Right lung (tissue), 10 donors: Measurements from ENCODE around the gene SLC2A13. TPM values are rescaled to one million over a fixed set of nuclear protein-coding genes. Genes with fewer than 3 reads are reported as not detected.
A peak's percentile ranks its signal among the peaks of the same experiment; 100 is the strongest.

Experiments used
- DNase-seq, 2 donors: peaks; one replicate each; pipeline ENCODE4 v3.0.0-alpha.2; 2013
- long read RNA-seq, 8 donors: transcript quantifications; one replicate each; lab custom pipeline, GENCODE V29; 2026
- polyA plus RNA-seq, 5 donors: library from polyadenylated mRNA; unstranded; fragments of 120-200 nt; gene quantifications; one replicate each; pipeline versions ENCODE4 v1.2.1 to v1.2.3, GENCODE V29; 2013; ENCODE audit warnings: inconsistent platforms in 1 of 5, low replicate concordance in 1 of 5; ENCODE audit not compliant: insufficient read length in 5 of 5, insufficient read depth in 1 of 5

SLC2A13 gene
- 1 to 10 TPM; 5.3 to 7.6 (median 6.6) TPM for polyA plus RNA-seq
- long read RNA-seq, donor 1, full-length matches to known transcripts, result 2 of 9 reads
- long read RNA-seq, donor 1, partial matches to known transcripts, result 7 of 9 reads
- long read RNA-seq, donor 1, other reads (novel, unspliced or antisense), result 0 of 9 reads
- long read RNA-seq, donor 2, full-length matches to known transcripts, result 1 of 1 reads
- long read RNA-seq, donor 2, partial matches to known transcripts, result 0 of 1 reads
- long read RNA-seq, donor 2, other reads (novel, unspliced or antisense), result 0 of 1 reads
- long read RNA-seq, donor 3, result 0 reads
- long read RNA-seq, donor 4, result 0 reads
- long read RNA-seq, donor 5, full-length matches to known transcripts, result 3 of 3 reads
- long read RNA-seq, donor 5, partial matches to known transcripts, result 0 of 3 reads
- long read RNA-seq, donor 5, other reads (novel, unspliced or antisense), result 0 of 3 reads
- long read RNA-seq, donor 6, result 0 reads
- long read RNA-seq, donor 7, result 0 reads
- long read RNA-seq, donor 8, full-length matches to known transcripts, result 1 of 1 reads
- long read RNA-seq, donor 8, partial matches to known transcripts, result 0 of 1 reads
- long read RNA-seq, donor 8, other reads (novel, unspliced or antisense), result 0 of 1 reads

GRCh38 chr12:40105515-40106201, at the start of gene SLC2A13:
Gene SLC2A13, minus strand, starts transcription at chr12:40106081. Its CDS starts 273 bp downstream, at chr12:40105808.
- DNase-seq, result peak; percentile 59 to 66

- DNase-seq, result no peak
These were observed 48.5 kb upstream of the SLC2A13 start for GRCh38 chr12:40154381-40154780.

DNA sequence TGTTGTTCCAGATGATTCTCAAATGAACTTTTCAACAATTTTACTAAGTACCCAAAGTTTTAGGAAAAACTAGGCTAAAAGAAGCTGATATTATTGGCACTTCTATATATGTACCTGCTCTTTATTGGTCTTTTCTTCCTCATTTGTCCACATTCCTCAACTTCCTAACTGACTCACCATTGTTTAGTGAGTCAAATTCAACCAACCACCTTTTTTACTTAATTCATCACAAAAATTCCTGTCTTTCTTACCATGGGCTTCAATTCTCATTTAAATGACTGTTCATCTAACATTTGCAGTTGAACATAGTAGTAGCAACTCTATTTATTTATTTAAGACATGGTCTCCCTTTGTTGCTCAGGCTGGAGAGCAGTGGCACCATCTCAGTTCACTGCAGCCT, 47.6 kb upstream of the SLC2A13 start:
- no peak for DNase-seq

DNA sequence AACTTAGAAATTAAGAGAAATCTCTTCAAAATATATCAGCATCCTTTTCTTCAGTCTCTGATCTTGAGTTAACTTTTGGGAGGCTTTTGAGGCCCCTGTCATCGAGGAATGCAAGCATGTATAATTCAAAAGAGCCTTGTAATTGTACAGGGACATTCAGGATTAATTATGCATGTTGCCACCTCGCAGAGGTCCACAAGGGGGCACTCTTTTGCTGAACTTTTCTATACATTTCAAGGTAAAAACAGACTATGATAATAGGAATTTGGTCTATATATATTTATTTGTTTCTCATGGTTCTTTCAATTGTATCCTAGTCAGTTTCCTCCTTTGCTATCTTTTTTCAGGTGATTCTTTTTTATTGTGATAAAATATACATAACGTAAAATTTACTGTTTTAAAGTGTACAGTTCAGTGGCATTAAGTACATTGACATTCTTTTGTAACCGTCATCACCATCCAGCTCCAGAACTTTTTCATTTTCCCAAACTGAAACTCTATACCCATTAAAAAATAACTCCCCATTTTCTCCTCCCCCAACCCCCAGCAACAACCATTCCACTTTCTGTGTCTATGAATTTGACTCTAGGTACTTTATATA, 47.0 kb upstream of the SLC2A13 start:
- peak; percentile 15 to 36 for DNase-seq

- no peak for DNase-seq
These were observed 43.9 kb upstream of the SLC2A13 start for GRCh38 chr12:40149673-40150260.

GRCh38 chr12:40146800-40147797, 41.2 kb upstream of the SLC2A13 start:
- DNase-seq, result no peak

- DNase-seq, result no peak
These were observed 40.0 kb upstream of the SLC2A13 start for GRCh38 chr12:40145896-40146295.

DNA sequence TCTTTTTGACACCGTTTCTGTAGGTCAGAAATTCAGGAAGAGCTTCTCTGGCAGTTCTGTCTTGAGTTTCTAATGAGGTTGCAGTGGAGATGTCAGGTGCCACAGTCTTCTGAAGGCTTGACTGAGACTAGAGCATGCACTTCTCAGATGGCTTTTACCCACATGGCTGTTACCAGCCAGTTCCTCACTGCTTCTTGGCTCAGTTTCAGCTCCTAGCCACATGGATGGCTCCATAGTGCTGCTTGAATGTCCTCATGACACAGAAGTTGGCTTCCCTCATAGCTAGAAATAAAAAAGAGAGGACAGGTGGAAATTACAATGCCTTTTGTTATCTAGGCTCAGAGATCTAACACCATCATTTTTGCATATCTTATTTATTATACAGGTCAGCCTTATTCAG, 38.1 kb upstream of the SLC2A13 start:
- DNase-seq, result no peak

GRCh38 chr12:40142001-40142744, 36.3 kb upstream of the SLC2A13 start:
- no peak for DNase-seq

- DNase-seq, result no peak
These were observed 32.6 kb upstream of the SLC2A13 start for GRCh38 chr12:40138526-40138925.

DNA sequence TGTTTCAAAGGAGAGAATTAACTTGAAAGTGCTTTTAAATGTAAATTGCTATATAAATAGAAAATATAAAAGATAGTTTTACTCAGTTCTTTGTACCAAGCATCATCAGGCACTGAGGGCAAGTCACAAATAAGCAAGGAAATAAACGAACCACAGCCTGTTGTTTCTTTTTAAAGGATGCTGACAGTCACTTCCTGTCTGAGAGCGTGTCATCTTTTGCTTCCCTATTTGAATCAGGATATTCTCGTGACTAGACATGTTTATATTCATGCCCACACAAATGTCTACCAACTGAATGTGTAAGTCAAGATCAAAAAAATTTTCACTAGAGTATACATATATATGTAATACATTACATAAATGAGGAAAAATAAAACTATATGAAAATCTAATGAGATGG, 31.4 kb upstream of the SLC2A13 start:
- DNase-seq, result no peak

DNA sequence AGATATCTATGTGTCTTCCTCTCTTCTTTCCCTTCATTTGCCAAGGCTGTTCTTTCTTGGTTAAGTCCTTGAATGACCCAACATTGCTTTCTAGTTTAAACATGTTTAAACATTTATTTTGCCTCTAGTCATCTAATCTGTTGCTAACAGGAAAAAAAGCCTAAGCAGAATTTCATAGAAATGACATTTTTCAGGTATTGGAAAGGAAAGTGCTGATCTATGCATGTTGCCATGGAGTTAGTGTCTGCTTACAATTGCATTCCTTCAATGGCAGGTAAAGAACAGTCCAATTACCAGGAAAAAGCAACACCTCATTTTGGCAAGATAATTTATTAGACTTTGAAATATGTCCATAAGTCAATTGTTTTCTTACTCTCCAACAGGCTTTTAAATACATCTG, 21.5 kb upstream of the SLC2A13 start:
- no peak for DNase-seq

DNA sequence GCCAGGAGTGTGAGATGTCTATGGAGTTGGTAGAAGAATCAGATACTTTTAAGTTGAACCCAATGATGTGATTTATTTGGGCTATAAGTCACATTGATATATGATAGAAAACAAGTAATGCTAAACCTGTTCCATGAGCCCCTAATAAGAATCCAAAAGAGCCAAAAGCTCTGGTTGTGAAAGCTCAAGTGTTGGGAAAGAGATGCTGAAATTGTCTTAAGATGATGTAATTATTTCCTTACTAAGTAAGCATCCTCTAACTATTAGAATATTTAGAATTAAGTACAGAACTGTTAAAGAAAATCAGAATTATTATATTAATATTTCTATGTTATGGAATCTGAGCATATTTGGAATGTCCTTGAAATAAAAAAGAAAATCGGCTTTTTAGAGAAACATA, 17.6 kb upstream of the SLC2A13 start:
- no peak for DNase-seq

DNA sequence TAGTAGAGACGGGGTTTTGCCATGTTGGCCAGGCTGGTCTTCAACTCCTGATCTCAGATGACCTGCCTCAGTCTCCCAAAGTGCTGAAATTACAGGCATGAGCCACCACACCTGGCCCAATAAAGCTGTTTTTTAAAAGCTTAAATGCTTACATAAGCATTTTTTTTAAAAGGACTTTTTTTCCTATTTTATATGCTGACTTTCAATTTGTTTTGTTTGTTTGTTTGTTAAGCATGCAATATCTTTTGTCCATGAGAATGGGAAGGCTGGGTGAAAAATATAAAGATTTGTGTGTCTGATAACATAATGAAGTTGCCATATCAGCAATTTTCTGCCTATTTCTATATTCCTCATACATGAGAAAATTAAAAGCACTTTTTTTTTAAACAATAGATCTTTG, 17.0 kb upstream of the SLC2A13 start:
- no peak for DNase-seq

- DNase-seq, result no peak
These were observed 11.9 kb upstream of the SLC2A13 start for GRCh38 chr12:40117818-40118217.

GRCh38 chr12:40110586-40110985, 4.7 kb upstream of the SLC2A13 start:
- DNase-seq, result no peak

DNA sequence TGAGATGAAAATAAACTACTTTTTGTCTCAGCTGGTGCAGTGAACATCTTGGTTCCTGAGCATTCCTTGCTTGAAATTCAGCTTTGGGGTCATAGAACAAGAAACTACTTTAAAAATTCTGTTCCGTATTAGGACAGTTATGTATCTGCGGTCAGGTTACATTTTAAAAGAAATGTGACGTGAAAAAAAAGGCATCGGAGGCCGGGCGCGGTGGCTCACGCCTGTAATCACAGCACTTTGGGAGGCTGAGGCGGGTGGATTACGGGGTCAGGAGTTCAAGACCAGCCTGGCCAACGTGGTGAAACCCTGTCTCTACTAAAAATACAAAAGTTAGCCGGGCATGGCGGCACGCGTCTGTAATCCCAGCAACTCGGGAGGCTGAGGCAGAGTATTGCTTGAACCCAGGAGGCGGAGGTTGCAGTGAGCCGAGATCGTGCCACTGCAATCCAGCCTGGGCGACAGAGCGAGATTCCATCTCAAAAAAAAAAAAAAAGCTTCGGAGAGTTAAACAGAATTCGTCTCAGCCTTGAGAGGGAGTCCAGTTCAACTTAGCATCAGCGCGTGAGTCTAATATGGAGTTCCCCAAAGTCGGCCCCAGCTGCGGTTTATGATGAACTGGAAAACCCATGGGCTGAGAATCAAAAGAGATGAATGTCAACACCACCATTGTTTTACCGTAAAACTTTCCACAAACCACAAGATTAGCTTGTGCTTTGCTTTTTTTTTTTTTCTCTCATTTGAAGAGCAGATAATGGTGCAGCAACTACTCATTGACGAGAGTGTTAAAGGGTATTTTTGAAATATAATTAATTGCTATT, 2.1 kb upstream of the SLC2A13 start:
- DNase-seq, result no peak

DNA sequence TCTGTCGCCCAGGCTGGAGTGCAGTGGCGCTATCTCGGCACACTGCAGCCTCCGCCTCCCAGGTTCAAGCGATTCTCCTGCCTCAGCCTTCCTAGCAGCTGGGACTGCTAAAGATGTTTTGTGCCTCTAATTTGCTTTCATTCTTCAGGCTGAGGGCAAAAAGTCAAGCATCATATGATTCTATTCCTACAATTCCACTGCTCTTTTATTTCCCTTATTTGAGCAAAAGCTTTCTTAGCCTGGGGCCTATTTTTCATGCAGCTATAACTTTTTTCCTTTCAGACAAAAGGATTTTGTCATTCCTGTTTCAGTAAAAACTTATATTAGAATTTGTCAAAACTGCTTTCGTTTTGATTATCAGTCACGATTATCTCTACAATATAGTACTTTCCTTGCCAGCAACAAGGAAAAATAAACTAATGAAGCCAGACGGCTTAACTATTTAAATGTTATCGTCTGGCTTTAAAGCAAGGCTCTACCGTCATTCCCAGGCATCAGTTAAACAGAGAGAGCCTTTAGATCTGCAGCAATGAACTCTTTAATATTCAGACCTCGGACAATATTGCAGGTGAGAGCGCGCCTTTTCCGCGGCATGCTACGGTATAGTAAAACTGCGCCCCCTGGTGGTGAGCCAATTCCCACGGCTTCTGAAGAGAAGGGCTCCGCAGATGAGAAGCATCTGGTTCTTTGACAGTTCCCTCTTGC, 1.4 kb upstream of the SLC2A13 start:
- DNase-seq, result peak; percentile 82 to 88
